COR-L47 (cell line): ENCODE data around the gene SMIM1.

Experiments used
- DNase-seq: peaks from one replicate; lab custom pipeline; 2025; lab: John Stamatoyannopoulos, UW

Gene SMIM1

GRCh38 chr1:3756394-3756793 is 16.2 kb upstream of the SMIM1 start:
- no peak for DNase-seq

DNA sequence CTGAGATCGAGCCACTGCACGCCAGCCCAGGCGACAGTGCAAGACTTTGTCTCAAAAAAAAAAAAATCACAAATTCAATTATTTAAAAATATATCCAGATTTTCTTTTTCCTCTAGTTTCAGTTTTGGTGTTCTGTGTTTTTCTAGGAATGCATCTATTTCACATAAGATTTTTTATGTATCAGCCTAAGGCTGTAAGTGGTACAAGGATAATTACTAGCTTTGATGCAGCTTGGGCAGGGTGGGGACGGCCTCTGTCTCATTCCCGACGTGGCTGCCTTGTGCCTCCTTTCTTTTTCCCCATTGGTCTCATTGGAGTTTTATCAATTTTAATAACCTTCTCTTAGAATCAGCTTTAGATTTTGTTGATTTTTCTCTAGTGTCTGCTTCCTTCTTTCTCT is 13.4 kb upstream of the SMIM1 start:
- DNase-seq = no peak

DNA sequence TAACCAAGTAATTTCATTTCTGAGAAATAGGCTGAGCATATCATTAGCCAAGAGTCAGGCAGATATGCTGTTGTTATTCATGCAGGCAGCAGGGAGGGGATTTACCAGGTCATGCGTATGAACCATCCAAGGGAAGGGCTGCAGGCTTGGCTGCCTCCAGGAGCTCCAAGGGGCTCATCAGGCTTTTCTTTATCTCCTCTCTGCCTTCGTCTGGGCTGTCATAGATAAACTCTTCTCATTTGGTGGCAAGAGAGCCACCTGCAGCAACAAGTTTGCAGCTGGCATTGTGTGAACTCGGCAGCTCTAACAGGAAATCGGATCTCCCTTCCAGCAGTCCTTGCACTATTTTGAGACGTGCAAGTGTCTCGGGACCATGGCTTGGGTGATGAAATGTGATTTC is 12.8 kb upstream of the SMIM1 start:
- DNase-seq = no peak

GRCh38 chr1:3761296-3762010 is 11.1 kb upstream of the SMIM1 start:
- no peak for DNase-seq

GRCh38 chr1:3762151-3762872 is 10.2 kb upstream of the SMIM1 start:
- no peak for DNase-seq

DNA sequence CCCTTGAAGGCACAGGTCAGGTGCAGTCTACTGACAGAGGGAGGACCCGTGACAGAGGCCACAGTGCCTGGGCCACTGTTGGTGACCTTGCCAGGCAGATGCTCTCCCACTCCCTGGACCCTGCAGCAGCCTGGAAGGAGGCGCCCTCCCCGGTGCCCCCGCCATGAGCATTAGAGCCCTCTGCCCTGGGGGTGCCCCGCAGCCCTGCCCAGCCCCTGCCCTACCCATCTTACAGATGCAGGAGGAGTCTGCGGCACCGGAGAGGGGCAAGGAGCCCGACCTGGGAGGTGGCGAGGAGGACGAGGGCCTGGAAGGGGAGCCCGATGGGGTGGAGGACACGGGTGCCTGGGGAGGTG is 9.7 kb upstream of the SMIM1 start:
- no peak for DNase-seq

DNA sequence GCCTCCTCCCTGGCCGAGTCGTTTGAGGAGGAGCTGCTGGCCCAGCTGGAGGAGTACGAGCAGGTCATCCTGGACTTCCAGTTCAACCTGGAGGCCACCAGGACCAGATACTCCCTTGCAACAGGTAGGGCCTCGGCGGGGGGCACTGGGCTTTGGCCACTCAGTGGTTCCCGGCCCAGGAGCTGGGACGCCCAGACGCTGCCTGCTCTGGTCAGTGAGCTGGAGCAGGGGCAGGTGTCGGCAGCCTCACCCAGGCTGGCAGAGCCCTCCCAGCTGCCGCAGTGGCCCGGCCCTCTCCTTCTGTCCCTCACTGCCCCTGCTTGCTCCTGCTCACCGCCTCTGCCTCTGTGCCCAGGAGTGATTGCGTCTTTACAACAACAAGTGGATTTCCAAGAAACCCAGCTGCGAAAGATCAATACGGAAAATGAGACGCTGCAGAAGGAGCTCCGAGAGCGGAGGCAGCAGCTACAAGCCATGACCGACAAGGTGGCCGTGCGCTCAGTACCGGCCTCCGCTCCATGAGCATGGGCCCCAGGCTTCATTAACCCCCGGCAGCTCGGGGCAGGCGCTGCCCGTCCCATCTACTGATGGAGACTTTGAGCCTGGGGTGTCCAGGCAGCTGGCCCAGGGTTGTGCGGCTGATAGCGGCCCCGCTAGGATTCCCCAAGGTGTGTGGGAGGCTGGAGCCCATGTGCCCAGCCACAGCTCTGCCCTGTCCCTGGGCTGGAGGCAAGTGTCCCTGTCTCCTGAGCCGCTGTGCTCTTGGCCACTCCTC is 9.0 kb upstream of the SMIM1 start:
- DNase-seq = no peak

- DNase-seq = no peak
Observed at GRCh38 chr1:3767328-3767925, 5.1 kb upstream of the SMIM1 start.

DNA sequence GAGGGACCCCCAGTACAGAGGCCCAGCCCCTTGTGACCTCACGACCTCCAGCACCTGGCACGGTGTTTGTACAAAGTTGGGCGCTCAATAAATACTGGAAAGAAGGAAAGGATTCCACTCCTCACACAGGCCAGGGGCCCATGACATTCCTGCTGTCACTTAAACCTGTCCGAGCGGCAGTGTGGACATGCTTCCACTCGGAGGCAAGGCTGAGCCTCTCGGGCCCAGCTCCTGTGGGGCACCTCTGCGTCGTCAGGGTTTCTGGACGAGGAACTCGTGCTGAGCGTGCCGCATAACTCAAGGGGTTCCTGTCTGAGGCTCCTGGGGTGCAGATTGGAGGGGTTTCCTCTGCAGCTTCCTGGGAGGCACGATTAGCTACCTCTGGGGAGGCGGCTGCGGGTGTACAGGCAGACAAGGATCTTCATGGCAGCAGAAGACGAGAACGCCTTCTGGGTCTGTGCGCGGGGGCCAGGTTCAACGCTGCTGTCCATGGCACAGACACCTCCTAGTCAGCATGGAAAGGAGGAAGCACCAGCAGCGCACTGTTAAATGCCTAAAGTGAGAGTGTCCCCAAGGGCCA is 3.6 kb upstream of the SMIM1 start:
- DNase-seq = no peak

DNA sequence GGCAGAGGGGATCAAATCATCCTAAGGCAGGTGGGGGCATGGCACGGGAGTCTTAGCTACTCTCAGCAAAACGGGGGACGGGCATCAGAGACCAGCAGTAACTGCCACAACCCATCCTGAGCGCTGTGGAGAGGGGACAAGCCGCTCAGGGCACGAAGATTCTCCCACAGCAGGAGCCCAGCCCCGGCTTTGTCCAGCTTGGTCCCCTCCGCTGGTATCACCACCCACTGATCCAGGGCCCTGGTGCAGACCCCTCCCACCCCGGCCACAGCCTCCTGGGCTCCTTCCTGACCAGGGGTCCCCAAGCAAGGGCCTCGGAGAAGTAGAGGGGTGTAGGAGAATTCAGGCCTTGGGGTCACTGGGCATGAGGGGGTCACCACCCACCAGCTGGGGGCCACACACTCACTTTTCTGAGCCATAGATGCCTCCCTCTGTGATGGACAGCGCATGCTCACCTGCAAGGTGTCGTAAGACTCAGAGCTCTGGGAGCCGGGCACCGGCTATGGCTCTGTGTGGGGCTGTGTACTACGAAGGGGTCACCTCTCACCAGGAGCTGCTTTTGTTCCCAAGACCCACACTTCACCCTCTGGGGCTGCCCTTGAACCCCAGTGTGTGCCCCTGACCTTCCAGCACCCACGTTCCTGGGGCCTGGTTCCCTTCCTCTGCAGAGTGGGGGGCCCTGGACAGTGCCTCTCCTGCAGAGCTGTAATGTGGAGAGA is 2.3 kb upstream of the SMIM1 start:
- no peak for DNase-seq

DNA sequence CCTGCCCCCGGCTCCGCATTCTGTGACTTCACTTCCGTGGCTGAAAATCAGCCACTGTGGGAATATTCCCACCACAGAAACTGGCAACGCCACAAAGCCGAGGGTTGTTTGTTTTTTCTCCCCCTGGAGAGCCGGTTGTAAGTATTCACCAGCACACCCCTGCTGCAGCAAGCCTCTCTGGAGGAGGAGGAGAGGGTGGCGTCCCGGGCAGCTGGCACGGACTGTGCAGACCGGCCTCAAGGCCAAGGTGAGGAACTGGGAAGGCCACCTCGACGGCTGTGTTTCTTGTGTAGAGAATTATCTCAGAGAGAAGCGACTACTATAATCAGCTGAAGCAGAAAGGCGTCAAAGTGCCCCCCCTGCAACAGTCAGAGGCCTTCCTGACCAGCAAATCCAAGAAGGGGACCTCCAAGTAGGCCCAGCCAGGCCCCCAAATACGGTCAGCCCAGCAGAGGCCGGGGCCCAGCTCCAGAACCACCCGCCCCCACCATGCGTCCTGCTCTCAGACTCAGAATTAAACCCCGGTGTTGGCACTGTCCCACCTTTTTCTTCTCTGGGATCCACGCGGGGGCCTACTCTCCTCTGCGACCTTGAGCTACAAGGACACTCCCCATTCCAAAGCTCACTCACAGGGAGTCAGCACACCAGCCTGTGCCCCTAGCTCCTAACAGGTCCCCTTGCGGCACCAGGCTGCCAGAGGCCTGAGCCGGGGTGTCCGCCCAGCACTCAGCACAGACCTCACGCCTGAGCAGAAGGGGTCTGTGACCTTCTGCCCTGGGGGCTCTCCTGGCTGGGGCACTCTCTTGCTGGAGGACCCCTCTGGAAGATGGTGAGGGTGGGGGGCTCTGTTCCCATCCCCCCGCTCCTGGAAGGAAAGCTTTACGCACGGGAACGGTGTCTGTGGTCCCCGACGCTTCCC is 1.2 kb upstream of the SMIM1 start:
- DNase-seq = no peak

GRCh38 chr1:3772027-3772714 is 378 bp upstream of the SMIM1 start:
- DNase-seq = peak; percentile 15

- no peak for DNase-seq
Observed at GRCh38 chr1:3773572-3774275, 1.2 kb downstream of the SMIM1 start.

DNA sequence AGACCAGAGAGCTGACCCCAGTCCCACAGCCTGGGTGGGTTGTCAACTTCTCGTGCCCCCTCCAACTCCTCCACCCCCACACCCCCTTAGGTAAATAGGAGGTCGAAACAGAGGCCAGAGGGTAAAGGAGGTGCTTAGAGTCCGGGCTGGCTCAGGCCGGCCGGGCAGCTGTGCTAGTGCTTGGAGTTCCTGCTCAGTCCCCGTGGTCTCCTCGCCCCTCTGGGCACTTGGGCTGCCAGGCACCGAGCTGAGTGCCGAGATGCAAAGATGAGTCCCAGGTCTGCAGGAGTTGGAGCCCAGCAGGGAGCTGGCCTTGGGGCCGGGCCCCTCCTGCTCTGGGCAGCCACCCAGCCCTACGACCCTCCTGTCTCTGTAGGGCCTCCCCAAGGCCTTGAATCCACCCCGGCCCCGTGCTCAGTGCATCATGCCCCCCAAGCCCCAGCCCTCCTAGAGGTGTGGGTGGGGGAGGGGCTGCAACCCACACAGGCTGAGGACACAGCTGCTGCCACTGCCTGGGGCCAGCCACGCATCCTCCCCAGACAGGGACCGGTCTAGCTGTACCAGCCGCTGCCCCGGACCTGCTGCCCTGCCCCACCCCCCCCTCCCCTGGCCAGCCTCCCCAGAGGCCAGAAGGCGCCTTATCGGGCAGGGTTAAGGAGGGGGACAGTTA is 1.9 kb downstream of the SMIM1 start:
- no peak for DNase-seq

DNA sequence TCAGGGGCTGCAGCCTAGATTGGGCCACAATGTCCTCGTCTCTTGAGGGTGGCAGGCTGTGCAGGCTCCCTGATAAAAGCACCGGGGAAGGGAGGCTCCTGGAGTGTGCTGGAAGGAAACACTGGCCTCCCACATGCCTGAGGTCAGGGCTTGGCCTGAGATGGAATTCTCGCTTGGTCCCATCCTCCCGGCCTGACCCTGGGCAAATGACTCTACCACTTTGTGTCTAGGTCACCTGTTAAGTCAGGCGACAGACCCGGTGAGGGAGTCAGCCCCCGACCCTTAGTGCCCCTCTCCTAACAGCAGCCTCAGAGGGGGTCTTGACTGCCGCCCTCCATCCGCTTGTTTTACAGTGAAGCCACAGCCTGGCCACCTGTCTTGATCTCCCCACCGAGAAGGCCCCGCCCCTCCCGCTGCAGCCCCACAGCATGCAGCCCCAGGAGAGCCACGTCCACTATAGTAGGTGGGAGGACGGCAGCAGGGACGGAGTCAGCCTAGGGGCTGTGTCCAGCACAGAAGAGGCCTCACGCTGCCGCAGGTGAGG is 2.5 kb downstream of the SMIM1 start:
- DNase-seq = no peak

- peak; percentile 89 for DNase-seq
Observed at GRCh38 chr1:3775490-3776230, 3.1 kb downstream of the SMIM1 start.

GRCh38 chr1:3776231-3776961 is 3.8 kb downstream of the SMIM1 start:
- DNase-seq = no peak
